SK-N-SH treated with all-trans-retinoic acid at 6 μM for 48 hours (cell line): ENCODE data around the gene UPK3A.

Source experiments
- ARNTL ChIP-seq: fragments of 450-650 bp; formaldehyde crosslinking; IDR thresholded peaks from 2 replicates; pipeline ENCODE4 v1.5.0; 2020; ENCODE audit warnings: low read depth, mild to moderate bottlenecking, moderate library complexity, borderline replicate concordance
- OSR1 ChIP-seq: fragments of 250-450 bp; sonication (Bioruptor Pico); IDR thresholded peaks from 2 replicates; pipeline ENCODE4 v1.8.0; 2022; ENCODE audit warnings: moderate library complexity, mild to moderate bottlenecking, inconsistent platforms
- PPARA ChIP-seq: fragments of 250-450 bp; sonication (Bioruptor Pico); IDR thresholded peaks from 2 replicates; pipeline ENCODE4 v1.5.0; 2020; ENCODE audit warnings: mild to moderate bottlenecking, borderline replicate concordance
- RARB ChIP-seq: fragments of 250-450 bp; sonication (Bioruptor Pico); IDR thresholded peaks from 2 replicates; pipeline ENCODE4 v1.8.0; 2021; ENCODE audit warnings: mild to moderate bottlenecking, moderate library complexity
- ZC3H10 ChIP-seq: fragments of 250-450 bp; sonication (Bioruptor Pico); IDR thresholded peaks from 2 replicates; pipeline ENCODE4 v1.5.1; 2021; ENCODE audit warnings: mild to moderate bottlenecking, moderate library complexity
- ZNF8 ChIP-seq: fragments of 450-650 bp; formaldehyde crosslinking; IDR thresholded peaks from 2 replicates; pipeline ENCODE4 v1.5.0; 2020; ENCODE audit warnings: mild to moderate bottlenecking, moderate library complexity
- TF ChIP-seq, protein P1 (sequence below): fragments of 250-450 bp; sonication (Bioruptor Pico); IDR thresholded peaks from 2 replicates; pipeline ENCODE4 v1.8.0; 2020; ENCODE audit warnings: mild to moderate bottlenecking, moderate library complexity, borderline replicate concordance
- TF ChIP-seq, protein P2 (sequence below): fragments of 250-450 bp; sonication (Bioruptor Pico); IDR thresholded peaks from 2 replicates; pipeline ENCODE4 v1.5.0; 2020; ENCODE audit warnings: mild to moderate bottlenecking, moderate library complexity
- TF ChIP-seq, protein P3 (sequence below): fragments of 250-450 bp; sonication (Bioruptor Pico); IDR thresholded peaks from 2 replicates; pipeline ENCODE4 v1.5.1; 2020; ENCODE audit warnings: low read depth, mild to moderate bottlenecking, moderate library complexity

DNA sequence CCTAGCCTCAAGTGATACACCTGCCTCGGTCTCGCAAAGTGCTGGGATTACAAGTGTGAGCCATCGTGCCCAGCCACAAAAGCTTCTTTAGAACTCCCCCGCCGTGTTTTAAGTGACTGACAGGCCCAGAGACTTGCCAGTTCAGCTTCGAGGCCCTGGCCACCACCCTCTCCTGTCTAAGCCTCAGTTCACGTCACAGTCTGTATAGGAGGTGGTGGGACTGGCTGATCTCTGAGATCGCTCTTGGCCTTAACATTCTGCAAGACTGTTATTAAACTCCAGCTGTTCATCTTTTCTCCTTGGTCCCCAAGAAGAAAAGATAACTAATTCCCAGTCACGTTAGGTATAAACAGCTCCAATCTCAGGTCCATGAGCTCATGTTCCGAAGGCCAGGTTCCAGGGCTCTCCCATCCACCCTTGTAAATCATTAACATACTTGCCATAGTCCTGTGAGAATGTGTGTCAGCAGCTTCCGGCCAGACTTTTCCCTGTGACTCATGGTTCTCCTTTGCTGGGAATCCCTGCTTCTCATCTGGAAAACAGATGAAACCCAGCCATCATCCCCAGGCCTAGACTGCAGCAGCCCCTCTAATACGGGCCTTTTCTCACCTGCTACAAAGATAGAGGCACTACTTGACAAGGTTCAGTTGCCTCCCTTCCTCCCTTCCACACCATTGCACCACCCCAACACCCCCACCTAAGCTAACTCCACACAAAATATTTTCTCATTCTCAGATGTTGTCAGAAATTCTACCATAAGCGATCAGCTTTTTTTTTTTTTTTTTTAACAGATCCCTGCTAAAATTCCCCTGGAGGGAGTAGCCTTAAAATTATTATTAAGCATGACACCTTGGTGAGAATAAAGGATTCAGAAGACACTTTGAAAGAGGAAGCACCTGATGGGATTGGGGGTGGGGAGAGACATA, 38.4 kb upstream of the UPK3A start:
- TF ChIP-seq PPARA (CRISPR knock-in tag) (no peak), ARNTL (CRISPR knock-in tag) (no peak), ZC3H10 (CRISPR knock-in tag) (no peak), RARB (CRISPR knock-in tag) (no peak), OSR1 (no peak), ZNF8 (CRISPR knock-in tag) (no peak)
- TF ChIP-seq, protein P1, sequence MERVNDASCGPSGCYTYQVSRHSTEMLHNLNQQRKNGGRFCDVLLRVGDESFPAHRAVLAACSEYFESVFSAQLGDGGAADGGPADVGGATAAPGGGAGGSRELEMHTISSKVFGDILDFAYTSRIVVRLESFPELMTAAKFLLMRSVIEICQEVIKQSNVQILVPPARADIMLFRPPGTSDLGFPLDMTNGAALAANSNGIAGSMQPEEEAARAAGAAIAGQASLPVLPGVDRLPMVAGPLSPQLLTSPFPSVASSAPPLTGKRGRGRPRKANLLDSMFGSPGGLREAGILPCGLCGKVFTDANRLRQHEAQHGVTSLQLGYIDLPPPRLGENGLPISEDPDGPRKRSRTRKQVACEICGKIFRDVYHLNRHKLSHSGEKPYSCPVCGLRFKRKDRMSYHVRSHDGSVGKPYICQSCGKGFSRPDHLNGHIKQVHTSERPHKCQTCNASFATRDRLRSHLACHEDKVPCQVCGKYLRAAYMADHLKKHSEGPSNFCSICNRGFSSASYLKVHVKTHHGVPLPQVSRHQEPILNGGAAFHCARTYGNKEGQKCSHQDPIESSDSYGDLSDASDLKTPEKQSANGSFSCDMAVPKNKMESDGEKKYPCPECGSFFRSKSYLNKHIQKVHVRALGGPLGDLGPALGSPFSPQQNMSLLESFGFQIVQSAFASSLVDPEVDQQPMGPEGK = no peak
- TF ChIP-seq, protein P2, sequence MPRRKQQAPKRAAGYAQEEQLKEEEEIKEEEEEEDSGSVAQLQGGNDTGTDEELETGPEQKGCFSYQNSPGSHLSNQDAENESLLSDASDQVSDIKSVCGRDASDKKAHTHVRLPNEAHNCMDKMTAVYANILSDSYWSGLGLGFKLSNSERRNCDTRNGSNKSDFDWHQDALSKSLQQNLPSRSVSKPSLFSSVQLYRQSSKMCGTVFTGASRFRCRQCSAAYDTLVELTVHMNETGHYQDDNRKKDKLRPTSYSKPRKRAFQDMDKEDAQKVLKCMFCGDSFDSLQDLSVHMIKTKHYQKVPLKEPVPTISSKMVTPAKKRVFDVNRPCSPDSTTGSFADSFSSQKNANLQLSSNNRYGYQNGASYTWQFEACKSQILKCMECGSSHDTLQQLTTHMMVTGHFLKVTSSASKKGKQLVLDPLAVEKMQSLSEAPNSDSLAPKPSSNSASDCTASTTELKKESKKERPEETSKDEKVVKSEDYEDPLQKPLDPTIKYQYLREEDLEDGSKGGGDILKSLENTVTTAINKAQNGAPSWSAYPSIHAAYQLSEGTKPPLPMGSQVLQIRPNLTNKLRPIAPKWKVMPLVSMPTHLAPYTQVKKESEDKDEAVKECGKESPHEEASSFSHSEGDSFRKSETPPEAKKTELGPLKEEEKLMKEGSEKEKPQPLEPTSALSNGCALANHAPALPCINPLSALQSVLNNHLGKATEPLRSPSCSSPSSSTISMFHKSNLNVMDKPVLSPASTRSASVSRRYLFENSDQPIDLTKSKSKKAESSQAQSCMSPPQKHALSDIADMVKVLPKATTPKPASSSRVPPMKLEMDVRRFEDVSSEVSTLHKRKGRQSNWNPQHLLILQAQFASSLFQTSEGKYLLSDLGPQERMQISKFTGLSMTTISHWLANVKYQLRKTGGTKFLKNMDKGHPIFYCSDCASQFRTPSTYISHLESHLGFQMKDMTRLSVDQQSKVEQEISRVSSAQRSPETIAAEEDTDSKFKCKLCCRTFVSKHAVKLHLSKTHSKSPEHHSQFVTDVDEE (CRISPR knock-in tag) = 0 out of 2 replicates have a peak, but pooled peaks have one; percentile 11
- TF ChIP-seq, protein P3, sequence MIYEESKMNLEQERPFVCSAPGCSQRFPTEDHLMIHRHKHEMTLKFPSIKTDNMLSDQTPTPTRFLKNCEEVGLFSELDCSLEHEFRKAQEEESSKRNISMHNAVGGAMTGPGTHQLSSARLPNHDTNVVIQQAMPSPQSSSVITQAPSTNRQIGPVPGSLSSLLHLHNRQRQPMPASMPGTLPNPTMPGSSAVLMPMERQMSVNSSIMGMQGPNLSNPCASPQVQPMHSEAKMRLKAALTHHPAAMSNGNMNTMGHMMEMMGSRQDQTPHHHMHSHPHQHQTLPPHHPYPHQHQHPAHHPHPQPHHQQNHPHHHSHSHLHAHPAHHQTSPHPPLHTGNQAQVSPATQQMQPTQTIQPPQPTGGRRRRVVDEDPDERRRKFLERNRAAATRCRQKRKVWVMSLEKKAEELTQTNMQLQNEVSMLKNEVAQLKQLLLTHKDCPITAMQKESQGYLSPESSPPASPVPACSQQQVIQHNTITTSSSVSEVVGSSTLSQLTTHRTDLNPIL (CRISPR knock-in tag) = peak; percentile 42; the same call in 1 of the 2 replicates
